ENCODE results near the gene WDFY4.

WDFY4 gene

DNA sequence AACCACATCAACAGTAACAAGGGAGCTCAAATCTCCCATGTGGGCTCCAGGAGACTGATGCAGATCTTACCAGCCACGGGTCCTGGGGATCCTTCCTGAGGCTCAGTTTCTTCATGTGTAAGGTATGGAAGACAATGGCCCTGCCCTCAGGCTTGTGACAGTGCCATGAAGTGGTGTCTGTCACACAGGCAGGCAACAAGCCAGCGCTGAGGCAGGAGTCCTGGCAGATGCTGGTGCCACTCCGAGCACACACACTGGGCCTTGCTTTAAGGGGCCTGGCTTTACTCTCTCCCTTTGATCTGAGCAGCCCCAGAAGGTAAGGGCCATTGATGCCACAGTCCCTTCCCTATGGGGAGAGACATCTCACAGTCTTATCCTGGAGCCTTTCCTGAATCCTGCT, 283.4 kb downstream of the WDFY4 start:
- DNase-seq: no peak
- peaks cover 4 to 68% of the 10 kb centered on the region in 2 experiments for H3K27me3 ChIP-seq (ENCODE audit: control insufficient read depth in 1 of 2, insufficient read depth in 1 of 2, low read length in 2 of 2)
- H3K27ac ChIP-seq (ENCODE audit: low read length, poor library complexity, severe bottlenecking): no peak overlapping the region
- no peak overlapping the region for H2BK5ac ChIP-seq (ENCODE audit: low read depth, low read length, poor library complexity, severe bottlenecking)
- no peaks in the 10 kb centered on the region for H3K4me1 ChIP-seq (ENCODE audit: control insufficient read depth, insufficient read depth, low read depth, low read length)
- no peak overlapping the region for H3K4me3 ChIP-seq (ENCODE audit: insufficient read depth in 1 of 2, low read depth in 1 of 2, low read length in 2 of 2)
- H3K79me1 ChIP-seq (replicated peaks; ENCODE audit: low read length, poor library complexity, severe bottlenecking): no peaks in the 10 kb centered on the region
- H3K4ac ChIP-seq (ENCODE audit: low read depth in 1 of 2, low read length in 2 of 2): no peak overlapping the region
- no peak overlapping the region for H3K9ac ChIP-seq (ENCODE audit: low read length)
- H2AFZ ChIP-seq (ENCODE audit: low read depth, low read length): no peak overlapping the region
- no peak overlapping the region for H3K14ac ChIP-seq (ENCODE audit: low read length in 2 of 2)
- H4K91ac ChIP-seq (ENCODE audit: low read length): no peak overlapping the region
- no peak overlapping the region for H2BK120ac ChIP-seq (ENCODE audit: low read depth, low read length)
- H2BK15ac ChIP-seq (ENCODE audit: low read depth, poor library complexity, severe bottlenecking): no peak overlapping the region
- no peaks in the 10 kb centered on the region for H3K36me3 ChIP-seq (ENCODE audit: control insufficient read depth in 1 of 2, insufficient read depth in 2 of 2, low read depth in 1 of 2, low read length in 2 of 2)
- no peaks in the 10 kb centered on the region for H3K9me3 ChIP-seq (ENCODE audit: control insufficient read depth, low read length)
- H2AK5ac ChIP-seq (ENCODE audit: low read length, severe bottlenecking): no peak overlapping the region
- H3K18ac ChIP-seq (ENCODE audit: low read depth in 1 of 2, low read length in 2 of 2): no peak overlapping the region
- H3K4me2 ChIP-seq (ENCODE audit: low read length, poor library complexity, severe bottlenecking): no peak overlapping the region
- WGBS: 57% methylated on average over 3 of the region's 3 CpGs
- no peak overlapping the region for H4K8ac ChIP-seq (ENCODE audit: low read length)
- no peak overlapping the region for H3K23ac ChIP-seq (ENCODE audit: low read length in 2 of 2)
- H2BK12ac ChIP-seq (ENCODE audit: low read length in 2 of 2): no peak overlapping the region

DNA sequence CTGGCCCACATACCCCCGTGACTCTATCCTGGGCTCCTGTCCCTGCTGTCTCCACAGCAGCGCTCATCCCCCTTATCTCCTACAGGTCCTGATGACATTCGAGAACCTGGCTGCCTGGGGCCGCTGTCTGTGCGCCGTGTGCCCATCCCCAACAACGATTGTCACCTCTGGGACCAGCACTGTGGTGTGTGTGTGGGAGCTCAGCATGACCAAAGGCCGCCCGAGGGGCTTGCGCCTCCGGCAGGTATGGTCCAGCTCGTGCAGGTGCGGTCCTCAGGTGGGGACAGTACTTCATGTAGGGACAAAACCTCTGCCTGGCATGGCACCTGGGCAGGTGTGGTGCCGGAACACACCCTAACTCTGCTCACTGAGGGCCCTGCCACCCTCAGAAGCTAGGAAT, 285.4 kb downstream of the WDFY4 start:
- Histone ChIP-seq H3K9ac (ENCODE audit: low read length) (no peak overlapping the region), H2AK5ac (ENCODE audit: low read length, severe bottlenecking) (no peak overlapping the region), H3K27me3 (ENCODE audit: control insufficient read depth in 1 of 2, insufficient read depth in 1 of 2, low read length in 2 of 2) (peaks cover 4 to 60% of the 10 kb centered on the region in 2 experiments), H3K79me1 (replicated peaks; ENCODE audit: low read length, poor library complexity, severe bottlenecking) (no peaks in the 10 kb centered on the region), H2BK120ac (ENCODE audit: low read depth, low read length) (no peak overlapping the region), H3K27ac (ENCODE audit: low read length, poor library complexity, severe bottlenecking) (no peak overlapping the region), H3K23ac (ENCODE audit: low read length in 2 of 2) (no peak overlapping the region), H3K14ac (ENCODE audit: low read length in 2 of 2) (no peak overlapping the region), H3K4ac (ENCODE audit: low read depth in 1 of 2, low read length in 2 of 2) (no peak overlapping the region), H2BK5ac (ENCODE audit: low read depth, low read length, poor library complexity, severe bottlenecking) (no peak overlapping the region), H3K4me3 (ENCODE audit: insufficient read depth in 1 of 2, low read depth in 1 of 2, low read length in 2 of 2) (no peak overlapping the region), H3K36me3 (ENCODE audit: control insufficient read depth in 1 of 2, insufficient read depth in 2 of 2, low read depth in 1 of 2, low read length in 2 of 2) (no peaks in the 10 kb centered on the region), H2BK12ac (ENCODE audit: low read length in 2 of 2) (no peak overlapping the region), H4K91ac (ENCODE audit: low read length) (no peak overlapping the region), H3K4me2 (ENCODE audit: low read length, poor library complexity, severe bottlenecking) (no peak overlapping the region), H3K18ac (ENCODE audit: low read depth in 1 of 2, low read length in 2 of 2) (no peak overlapping the region), H3K9me3 (ENCODE audit: control insufficient read depth, low read length) (no peaks in the 10 kb centered on the region), H4K8ac (ENCODE audit: low read length) (no peak overlapping the region), H2AFZ (ENCODE audit: low read depth, low read length) (no peak overlapping the region), H3K4me1 (ENCODE audit: control insufficient read depth, insufficient read depth, low read depth, low read length) (no peaks in the 10 kb centered on the region), H2BK15ac (ENCODE audit: low read depth, poor library complexity, severe bottlenecking) (no peak overlapping the region)
- 85% methylated on average over 13 of the region's 14 CpGs for WGBS
- no peak for DNase-seq

DNA sequence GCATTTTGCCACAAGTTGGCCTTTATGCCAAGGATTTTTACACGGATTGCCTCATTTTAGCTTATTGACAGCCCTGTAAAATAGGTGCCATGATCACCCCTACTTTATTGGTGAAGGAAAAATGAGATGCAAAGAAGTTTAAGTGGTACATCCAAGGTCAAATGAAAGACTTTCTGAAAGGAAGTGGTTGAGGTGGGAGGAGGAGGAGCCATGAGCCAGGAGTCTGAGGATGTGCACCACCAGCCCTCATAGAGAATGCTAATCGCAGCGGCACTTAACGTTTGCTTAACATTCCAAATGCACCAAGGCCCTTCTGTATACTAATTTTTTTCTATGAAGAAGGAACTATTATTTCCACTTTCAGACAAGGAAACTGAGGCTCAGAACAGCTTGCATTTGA, 286.0 kb downstream of the WDFY4 start:
- Histone ChIP-seq H2AK5ac (ENCODE audit: low read length, severe bottlenecking) (no peak overlapping the region), H3K4ac (ENCODE audit: low read depth in 1 of 2, low read length in 2 of 2) (no peak overlapping the region), H3K14ac (ENCODE audit: low read length in 2 of 2) (no peak overlapping the region), H4K8ac (ENCODE audit: low read length) (no peak overlapping the region), H2BK5ac (ENCODE audit: low read depth, low read length, poor library complexity, severe bottlenecking) (no peak overlapping the region), H3K9ac (ENCODE audit: low read length) (no peak overlapping the region), H3K4me3 (ENCODE audit: insufficient read depth in 1 of 2, low read depth in 1 of 2, low read length in 2 of 2) (no peak overlapping the region), H3K9me3 (ENCODE audit: control insufficient read depth, low read length) (no peaks in the 10 kb centered on the region), H3K27me3 (ENCODE audit: control insufficient read depth in 1 of 2, insufficient read depth in 1 of 2, low read length in 2 of 2) (peaks cover 4 to 60% of the 10 kb centered on the region in 2 experiments), H2AFZ (ENCODE audit: low read depth, low read length) (no peak overlapping the region), H3K36me3 (ENCODE audit: control insufficient read depth in 1 of 2, insufficient read depth in 2 of 2, low read depth in 1 of 2, low read length in 2 of 2) (no peaks in the 10 kb centered on the region), H4K91ac (ENCODE audit: low read length) (no peak overlapping the region), H2BK12ac (ENCODE audit: low read length in 2 of 2) (no peak overlapping the region), H3K79me1 (replicated peaks; ENCODE audit: low read length, poor library complexity, severe bottlenecking) (no peaks in the 10 kb centered on the region), H2BK15ac (ENCODE audit: low read depth, poor library complexity, severe bottlenecking) (no peak overlapping the region), H2BK120ac (ENCODE audit: low read depth, low read length) (no peak overlapping the region), H3K23ac (ENCODE audit: low read length in 2 of 2) (no peak overlapping the region), H3K4me1 (ENCODE audit: control insufficient read depth, insufficient read depth, low read depth, low read length) (no peaks in the 10 kb centered on the region), H3K4me2 (ENCODE audit: low read length, poor library complexity, severe bottlenecking) (no peak overlapping the region), H3K18ac (ENCODE audit: low read depth in 1 of 2, low read length in 2 of 2) (no peak overlapping the region), H3K27ac (ENCODE audit: low read length, poor library complexity, severe bottlenecking) (no peak overlapping the region)
- no peak for DNase-seq
- 94% methylated on average over 4 of the region's 4 CpGs for WGBS

DNA sequence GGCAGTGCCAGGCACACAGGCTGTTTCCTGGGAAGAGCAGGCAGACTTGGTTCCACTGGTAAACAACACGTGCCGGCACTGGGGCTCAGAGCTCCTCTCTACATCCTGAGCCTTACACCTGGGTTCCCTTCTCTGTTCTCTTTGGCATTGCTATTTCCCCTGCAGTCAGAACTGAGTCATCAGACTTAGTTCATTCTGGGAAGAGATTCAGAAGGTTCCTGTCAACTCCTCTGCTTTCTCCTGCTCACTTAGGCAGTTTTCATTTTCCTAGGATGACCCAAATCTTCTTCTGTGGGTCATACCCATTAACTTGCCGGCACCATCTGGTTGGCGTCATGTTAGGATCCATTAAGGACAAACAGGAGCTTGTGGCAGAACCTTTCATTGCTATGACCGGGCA, 288.4 kb downstream of the WDFY4 start:
- no peak overlapping the region for H2BK15ac ChIP-seq (ENCODE audit: low read depth, poor library complexity, severe bottlenecking)
- no peak overlapping the region for H2BK120ac ChIP-seq (ENCODE audit: low read depth, low read length)
- no peak overlapping the region for H3K14ac ChIP-seq (ENCODE audit: low read length in 2 of 2)
- no peaks in the 10 kb centered on the region for H3K9me3 ChIP-seq (ENCODE audit: control insufficient read depth, low read length)
- H3K4me3 ChIP-seq (ENCODE audit: insufficient read depth in 1 of 2, low read depth in 1 of 2, low read length in 2 of 2): no peak overlapping the region
- no peak overlapping the region for H3K27ac ChIP-seq (ENCODE audit: low read length, poor library complexity, severe bottlenecking)
- no peak overlapping the region for H2BK5ac ChIP-seq (ENCODE audit: low read depth, low read length, poor library complexity, severe bottlenecking)
- H3K27me3 ChIP-seq (ENCODE audit: control insufficient read depth in 1 of 2, insufficient read depth in 1 of 2, low read length in 2 of 2): peaks cover 0 to 53% of the 10 kb centered on the region in 2 experiments
- no peak overlapping the region for H4K91ac ChIP-seq (ENCODE audit: low read length)
- no peak overlapping the region for H3K18ac ChIP-seq (ENCODE audit: low read depth in 1 of 2, low read length in 2 of 2)
- H2BK12ac ChIP-seq (ENCODE audit: low read length in 2 of 2): no peak overlapping the region
- no peaks in the 10 kb centered on the region for H3K4me1 ChIP-seq (ENCODE audit: control insufficient read depth, insufficient read depth, low read depth, low read length)
- H3K79me1 ChIP-seq (replicated peaks; ENCODE audit: low read length, poor library complexity, severe bottlenecking): no peaks in the 10 kb centered on the region
- no peak overlapping the region for H3K9ac ChIP-seq (ENCODE audit: low read length)
- no peak overlapping the region for H2AK5ac ChIP-seq (ENCODE audit: low read length, severe bottlenecking)
- no peak overlapping the region for H3K4me2 ChIP-seq (ENCODE audit: low read length, poor library complexity, severe bottlenecking)
- WGBS: 92% methylated on average over 5 of the region's 5 CpGs
- no peak overlapping the region for H2AFZ ChIP-seq (ENCODE audit: low read depth, low read length)
- no peak overlapping the region for H3K4ac ChIP-seq (ENCODE audit: low read depth in 1 of 2, low read length in 2 of 2)
- no peak for DNase-seq
- H3K36me3 ChIP-seq (ENCODE audit: control insufficient read depth in 1 of 2, insufficient read depth in 2 of 2, low read depth in 1 of 2, low read length in 2 of 2): no peaks in the 10 kb centered on the region
- no peak overlapping the region for H4K8ac ChIP-seq (ENCODE audit: low read length)
- no peak overlapping the region for H3K23ac ChIP-seq (ENCODE audit: low read length in 2 of 2)
